IPS DF 19.7 (cell line): ENCODE results near the gene TOGARAM1.
"Not testable (repeated sequence)": the region's sequence is repeated elsewhere in the genome, so short reads cannot be mapped to it uniquely, and the experiment has no call there.

Source experiments
- DNase-seq: peaks from one replicate; pipeline ENCODE4 v3.0.0-alpha.2; 2013; ENCODE audit warnings: low read depth, low spot score

Gene TOGARAM1

DNA sequence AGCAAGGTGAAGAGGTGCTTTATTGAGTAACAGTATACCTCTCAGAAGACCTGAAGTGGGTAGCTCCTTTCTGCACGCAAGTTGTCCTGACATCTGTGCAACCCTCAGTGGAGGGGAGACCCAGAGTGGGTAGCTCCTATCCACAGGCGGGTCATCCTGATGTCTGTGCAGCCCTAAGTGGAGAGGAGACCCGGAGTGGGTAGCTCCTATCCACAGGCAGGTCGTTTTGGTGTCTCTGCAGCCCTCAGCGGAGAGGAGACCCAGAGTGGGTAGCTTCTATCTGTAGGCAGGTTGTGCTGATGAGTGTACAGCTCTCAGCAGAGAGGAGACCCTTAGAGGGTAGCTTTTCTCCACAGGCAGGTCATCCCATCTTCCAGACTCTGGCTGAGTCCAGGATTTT, 76.9 kb downstream of the TOGARAM1 start:
- peak; percentile 28 for DNase-seq

- no peak for DNase-seq
Measured at GRCh38 chr14:45039390-45039789, 77.4 kb downstream of the TOGARAM1 start.

DNA sequence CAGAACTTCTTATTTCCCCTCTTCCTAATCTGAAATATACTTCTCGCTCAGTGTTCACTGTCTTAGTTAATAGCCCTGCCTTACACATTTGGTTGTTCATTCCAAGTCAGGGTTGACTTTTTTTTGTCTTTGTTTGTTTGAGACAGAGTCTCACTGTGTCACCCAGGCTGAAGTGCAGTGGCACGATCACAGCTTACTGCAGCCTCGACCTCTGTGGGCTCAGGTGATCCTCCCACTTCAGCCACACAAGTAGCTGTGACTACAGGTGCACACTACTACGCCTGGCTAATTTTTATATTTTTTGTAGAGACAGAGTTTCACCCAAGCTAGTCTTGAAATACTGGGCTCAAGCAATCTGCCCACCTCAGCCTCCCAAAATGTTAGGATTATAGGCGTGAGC, 79.7 kb downstream of the TOGARAM1 start:
- DNase-seq: no peak

DNA sequence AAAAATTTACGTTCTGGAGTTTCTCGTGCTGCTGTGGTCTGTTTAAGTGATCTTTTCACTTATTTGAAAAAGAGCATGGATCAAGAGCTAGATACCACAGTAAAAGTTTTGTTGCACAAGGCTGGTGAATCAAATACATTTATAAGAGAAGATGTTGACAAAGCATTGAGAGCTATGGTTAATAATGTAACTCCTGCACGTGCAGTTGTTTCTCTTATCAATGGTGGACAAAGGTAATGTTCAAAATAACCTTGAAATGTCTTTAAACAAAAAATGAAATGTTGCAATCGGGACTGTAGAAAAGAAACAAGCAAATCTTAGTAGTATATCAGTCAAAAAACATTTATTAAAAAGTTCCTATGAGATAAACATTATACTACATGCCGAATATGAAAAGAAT, 82.6 kb downstream of the TOGARAM1 start:
- DNase-seq: no peak

DNA sequence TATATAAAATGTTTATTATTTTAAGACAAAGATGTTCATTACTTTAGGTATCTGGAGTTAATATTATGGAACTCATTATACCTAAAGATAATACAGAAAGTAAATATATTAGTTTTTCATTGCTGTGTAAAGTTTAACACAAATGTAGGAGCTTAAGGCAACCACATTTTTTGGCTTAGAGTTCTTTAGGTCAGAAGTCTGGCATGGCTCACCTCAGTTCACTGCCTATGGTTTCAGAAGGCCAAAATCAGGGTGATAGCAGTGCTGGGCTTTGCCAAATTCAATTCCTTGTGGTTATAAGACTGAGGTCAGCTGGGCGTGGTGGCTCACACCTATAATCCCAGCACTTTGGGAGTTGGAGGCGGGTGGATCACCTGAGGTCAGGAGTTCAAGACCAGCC, 86.4 kb downstream of the TOGARAM1 start:
- no peak for DNase-seq

DNA sequence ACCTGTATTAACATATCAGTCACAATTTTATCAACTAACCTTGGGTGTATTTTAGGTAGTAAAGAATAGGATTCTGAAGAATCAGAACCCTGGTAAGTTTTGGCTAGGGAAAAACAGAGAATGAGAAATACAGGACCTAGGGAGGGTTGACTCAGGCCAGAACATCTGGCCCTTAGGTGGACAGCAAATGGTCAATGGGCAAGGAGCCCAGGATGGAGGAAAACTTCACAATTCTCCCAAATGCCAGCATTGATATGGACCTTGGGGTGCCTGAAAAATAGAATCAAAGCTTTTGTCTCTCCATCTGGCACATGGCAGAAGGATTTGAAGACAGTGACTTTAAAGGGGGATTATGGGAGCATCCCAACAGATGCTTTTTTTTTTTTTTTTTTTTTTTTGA, 89.2 kb downstream of the TOGARAM1 start:
- DNase-seq: no peak

DNA sequence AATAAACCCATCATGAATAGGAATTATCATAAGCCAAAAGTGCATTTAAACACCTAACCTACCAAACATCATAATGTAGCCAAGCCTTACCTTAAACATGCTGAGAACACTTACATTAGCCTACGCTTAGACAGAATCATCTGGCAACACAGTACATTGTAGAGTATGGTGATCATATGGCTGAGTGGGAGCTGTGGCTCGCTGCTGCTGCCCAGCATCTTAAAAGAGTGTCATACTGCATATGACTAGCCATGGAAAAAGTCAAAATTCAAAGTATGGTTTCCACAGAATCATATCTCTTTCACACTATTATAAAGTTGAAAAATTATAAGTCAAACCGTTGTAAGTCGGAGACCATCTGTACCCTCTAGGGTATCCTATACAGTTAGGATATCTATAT, 89.9 kb downstream of the TOGARAM1 start:
- no peak for DNase-seq

GRCh38 chr14:45057349-45057748, 95.4 kb downstream of the TOGARAM1 start:
- no peak for DNase-seq

DNA sequence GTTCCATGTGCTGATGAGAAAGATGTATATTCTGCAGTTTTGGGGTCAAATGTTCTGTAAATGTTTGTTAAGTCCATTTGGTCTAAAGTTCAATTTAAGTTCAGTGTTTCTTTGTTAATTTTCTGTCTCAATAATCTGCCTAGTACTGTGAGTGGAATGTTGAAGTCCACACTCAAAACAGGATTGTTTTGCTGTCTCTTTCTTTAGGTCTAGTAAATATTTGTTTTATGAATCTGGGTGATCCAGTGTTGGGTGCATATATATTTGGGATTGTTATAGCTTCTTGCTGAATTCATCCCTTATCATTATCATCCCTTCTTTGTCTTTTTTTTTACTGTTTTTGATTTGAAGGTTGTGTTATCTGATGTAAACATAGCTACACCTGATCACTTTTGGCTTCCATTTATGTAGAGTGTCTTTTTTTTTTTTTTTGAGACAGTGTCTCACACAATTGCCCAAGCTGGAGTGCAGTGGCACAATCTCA, 95.9 kb downstream of the TOGARAM1 start:
- no peak for DNase-seq

- no peak for DNase-seq
Measured at GRCh38 chr14:45060551-45060950, 98.6 kb downstream of the TOGARAM1 start.

DNA sequence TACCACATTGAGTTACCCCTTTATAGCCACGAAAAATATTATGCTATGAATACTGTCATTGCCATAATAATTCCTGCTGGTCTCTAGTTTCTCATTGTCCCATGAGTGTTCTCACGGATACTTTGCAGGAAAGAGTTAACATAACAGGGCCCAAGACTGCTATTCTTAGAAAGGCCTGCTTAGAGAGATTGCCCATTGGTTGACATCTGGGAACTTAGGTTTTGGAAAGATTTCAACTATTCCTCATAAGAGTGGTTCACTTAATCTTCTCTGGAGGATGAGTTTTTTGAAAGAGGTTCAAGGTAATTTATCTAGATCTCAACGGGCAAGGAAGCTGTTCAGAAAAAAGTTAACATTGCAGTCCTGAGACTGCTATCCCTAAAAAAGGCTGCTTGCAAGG, 103.5 kb downstream of the TOGARAM1 start:
- DNase-seq: no peak

DNA sequence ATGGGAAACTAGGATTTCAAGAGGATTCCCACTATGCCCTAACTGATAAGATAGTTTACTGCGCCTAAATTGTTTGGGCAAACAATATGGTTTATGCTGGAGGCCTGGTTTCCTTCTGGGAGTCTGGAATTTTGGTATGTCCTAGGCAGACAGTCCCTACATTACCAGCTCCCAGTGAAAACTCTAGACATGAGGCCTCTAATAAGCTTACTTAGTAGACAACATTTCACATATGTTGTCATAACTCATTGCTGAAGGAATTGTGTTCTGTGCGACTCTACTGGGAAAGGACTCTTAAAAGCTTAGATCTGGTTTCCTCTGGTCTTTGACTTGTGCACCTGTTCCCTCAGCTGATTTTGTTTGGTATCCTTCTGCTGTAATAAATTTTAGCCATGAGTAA, 104.0 kb downstream of the TOGARAM1 start:
- DNase-seq: no peak

- no peak for DNase-seq
Measured at GRCh38 chr14:45066667-45067066, 104.7 kb downstream of the TOGARAM1 start.

DNA sequence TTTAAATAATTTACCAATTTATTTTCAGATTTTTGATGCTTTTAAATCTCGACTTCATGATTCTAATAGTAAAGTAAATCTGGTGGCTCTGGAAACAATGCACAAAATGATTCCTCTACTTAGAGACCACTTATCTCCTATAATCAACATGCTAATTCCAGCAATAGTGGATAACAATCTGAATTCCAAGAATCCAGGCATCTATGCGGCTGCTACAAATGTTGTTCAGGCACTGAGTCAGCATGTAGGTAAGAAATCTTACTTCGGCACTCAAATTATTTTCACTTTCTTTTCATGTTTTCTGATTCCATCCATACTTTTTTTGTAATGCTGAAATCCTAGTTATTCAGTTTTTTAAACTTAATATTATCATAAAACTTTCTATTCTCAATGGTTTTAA, 106.4 kb downstream of the TOGARAM1 start:
- no peak for DNase-seq

DNA sequence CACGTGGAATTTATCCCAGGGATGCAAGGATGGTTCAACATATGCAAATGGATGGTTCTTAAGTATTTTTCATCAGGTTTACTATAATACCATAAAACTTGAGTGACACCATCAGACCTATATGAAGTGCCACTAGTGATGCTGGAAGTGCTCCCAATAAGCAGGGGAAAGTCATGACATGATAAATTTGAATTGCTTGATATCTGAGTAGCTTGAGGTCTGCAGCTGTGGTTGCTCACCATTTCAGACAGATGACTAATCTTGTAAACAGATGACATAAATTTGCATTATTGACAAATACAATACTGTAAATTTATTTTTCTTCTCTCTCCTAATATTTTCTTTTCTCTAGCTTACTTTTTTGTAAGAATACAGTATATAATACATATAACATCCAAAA, 108.2 kb downstream of the TOGARAM1 start:
- no peak for DNase-seq

- DNase-seq: no peak
Measured at GRCh38 chr14:45072126-45072525, 110.1 kb downstream of the TOGARAM1 start.

DNA sequence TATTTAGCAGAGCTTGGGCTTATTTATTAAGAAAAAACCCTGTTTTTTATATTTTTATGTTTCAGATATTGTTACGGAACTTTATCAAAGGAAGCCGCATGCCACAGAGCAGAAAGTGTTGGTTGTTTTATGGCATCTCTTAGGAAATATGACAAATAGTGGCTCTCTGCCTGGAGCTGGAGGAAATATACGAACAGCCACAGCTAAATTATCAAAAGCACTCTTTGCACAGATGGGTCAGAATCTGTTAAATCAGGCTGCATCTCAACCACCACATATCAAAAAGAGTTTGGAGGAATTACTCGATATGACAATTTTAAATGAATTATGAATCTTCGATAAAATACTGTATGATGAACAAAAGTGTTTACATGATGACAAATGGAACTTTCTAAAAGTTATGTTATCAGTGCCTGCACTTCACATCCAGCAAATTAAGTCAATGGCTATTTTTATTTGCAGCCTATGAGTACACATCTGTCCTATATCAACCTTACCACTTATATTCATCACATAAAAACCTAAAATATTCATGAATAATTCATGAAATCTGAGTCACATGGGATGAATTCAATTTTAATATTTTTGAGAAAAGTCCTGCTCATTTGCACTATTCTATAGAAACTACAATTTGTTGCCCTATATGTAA, 111.4 kb downstream of the TOGARAM1 start:
- no peak for DNase-seq

- DNase-seq: no peak
Measured at GRCh38 chr14:45078323-45078722, 116.3 kb downstream of the TOGARAM1 start.

DNA sequence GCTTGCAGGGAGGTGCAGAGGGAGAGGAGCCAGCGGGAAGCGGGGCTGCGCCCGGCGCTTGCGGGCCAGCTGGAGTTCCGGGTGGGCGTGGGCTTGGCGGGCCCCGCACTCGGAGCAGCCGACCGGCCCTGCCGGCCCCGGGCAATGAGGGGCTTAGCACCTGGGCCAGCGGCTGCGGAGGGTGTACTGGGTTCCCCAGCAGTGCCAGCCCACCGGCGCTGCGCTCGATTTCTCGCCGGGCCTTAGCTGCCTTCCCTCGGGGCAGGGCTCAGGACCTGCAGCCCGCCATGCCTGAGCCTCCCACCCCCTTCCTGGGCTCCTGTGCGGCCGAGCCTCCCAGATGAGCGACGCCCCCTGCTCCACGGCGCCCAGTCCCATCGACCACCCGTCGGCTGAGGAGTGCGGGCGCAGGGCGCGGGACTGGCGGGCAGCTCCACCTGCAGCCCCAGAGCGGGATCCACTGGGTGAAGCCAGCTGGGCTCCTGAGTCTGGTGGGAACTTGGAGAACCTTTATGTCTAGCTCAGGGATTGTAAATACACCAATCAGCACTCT, 118.5 kb downstream of the TOGARAM1 start:
- not testable (repeated sequence) for DNase-seq

DNA sequence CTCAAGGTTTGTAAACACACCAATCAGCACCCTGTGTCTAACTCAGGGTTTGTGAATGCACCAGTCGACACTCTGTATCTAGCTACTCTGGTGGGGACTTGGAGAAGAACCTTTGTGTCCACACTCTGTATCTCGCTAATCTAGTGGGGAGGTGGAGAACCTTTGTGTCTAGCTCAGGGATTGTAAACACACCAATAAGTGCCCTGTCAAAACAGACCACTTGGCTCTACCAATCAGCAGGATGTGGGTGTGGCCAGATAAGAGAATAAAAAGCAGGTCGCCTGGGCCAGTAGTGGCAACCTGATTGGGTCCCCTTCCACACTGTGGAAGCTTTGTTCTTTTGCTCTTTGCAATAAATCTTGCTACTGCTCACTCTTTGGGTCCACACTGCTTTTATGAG, 119.1 kb downstream of the TOGARAM1 start:
- not testable (repeated sequence) for DNase-seq

DNA sequence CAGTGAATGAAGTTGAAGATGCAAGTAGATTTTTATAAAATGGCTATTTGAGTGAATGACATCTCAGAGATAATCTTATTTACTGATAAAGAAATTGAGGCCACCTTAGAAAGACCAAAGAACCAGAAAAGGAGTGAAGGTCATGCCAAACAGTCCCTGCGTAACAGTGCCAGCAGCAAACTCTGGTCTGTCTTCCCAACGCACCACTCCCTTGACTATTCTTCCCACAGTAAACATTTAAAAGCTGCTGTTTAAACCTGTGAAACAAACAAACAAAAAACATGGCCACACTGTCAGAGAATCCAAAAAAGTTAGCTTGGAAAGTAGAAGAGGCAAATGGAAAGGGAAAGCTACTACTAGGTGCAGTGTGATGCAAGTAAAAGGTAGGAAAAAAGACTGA, 120.4 kb downstream of the TOGARAM1 start:
- no peak for DNase-seq

DNA sequence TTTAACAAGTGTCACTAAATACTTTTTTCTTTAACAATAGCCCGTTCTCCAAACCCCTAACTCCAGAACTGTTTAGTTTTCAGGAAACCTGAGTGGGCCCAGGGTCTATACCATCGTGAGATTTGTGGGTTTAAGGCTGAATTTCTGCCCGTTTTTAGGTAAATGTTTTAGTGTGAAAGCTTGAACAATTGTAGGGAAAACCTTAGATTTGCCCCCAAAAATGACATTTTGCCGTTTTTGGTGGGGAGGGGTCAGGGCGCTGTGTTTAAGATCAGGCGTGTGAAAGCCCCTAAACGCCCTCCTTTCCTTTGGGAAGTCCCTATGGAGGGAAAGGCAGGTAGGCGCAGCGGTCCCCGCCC, 121.6 kb downstream of the TOGARAM1 start:
- no peak for DNase-seq

DNA sequence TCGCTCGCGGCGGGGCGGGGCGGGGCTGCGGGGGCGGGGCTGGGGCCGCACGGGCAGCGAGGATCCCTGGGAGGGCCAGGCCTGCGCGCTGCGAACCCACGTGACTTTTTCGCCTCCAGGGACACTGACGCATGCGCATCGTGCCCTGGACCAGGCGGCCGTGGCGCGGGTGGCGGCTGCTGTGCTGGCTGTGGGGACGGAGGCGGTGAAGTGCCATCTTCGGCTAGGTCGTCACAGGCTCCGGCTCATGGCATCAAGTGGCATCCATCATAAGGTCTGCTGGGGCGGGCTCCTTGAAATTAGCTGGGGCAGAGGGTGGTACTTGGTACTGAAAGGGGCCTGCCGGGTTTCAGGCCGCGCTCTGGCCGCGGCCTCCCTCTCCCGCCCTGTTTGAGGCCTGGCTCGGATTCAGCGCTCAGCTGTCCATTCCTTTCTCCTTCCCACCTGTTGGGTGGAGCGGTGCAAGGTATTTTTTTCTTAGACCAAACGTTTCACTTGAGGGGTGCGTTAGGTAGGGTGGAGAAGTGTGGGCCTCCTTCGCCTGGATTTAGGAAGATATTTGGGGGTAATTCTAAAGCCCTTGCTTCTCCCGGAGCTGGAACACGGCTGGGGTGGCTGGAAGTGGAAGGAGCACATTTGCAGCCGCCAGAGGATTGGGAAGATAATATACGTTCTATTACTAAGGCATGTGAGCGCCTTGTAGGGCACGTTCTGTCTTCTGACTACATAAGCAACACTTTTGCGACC, 122.2 kb downstream of the TOGARAM1 start, which contains the start of gene PRPF39:
TSS of gene PRPF39 (plus strand) at position 141 of the 747 bp plus-strand sequence. CDS start 11,124 bp downstream, outside the sequence.
- peak; percentile 60 for DNase-seq
